H1 (cell line): ENCODE measurements around the gene VWCE. TPM values are rescaled to one million over a fixed set of nuclear protein-coding genes. Genes with fewer than 3 reads are reported as not detected.

Source experiments
- BCL11A ChIP-seq, 2 experiments: IDR thresholded peaks; one replicate each; pipeline ENCODE4 v1.6.1; 2011; ENCODE audit warnings: low read depth in 2 of 2, low read length in 2 of 2, mild to moderate bottlenecking in 2 of 2
- BRCA1 ChIP-seq: IDR thresholded peaks from 2 replicates; pipeline ENCODE4 v1.6.1; 2012; ENCODE audit warnings: low read depth, low read length, improper control_type of control experiment
- CHD1 ChIP-seq: IDR thresholded peaks from 2 replicates; pipeline ENCODE4 v1.6.1; 2012; ENCODE audit warnings: low read depth, low read length, improper control_type of control experiment
- CREB1 ChIP-seq: IDR thresholded peaks from 2 replicates; pipeline ENCODE4 v1.6.1; 2012; ENCODE audit warnings: inconsistent platforms
- CTBP2 ChIP-seq: IDR thresholded peaks from 2 replicates; pipeline ENCODE4 v1.7.0; 2011; ENCODE audit warnings: borderline replicate concordance, mild to moderate bottlenecking, moderate library complexity, mixed read lengths, low read length; ENCODE audit not compliant: insufficient read depth, insufficient read length
- EGR1 ChIP-seq: IDR thresholded peaks from 2 replicates; pipeline ENCODE4 v1.6.1; 2011; ENCODE audit warnings: low read depth, low read length, borderline replicate concordance
- JUN ChIP-seq: IDR thresholded peaks from 2 replicates; pipeline ENCODE4 v1.6.1; 2011; ENCODE audit warnings: low read depth, mild to moderate bottlenecking, improper control_type of control experiment, low read length
- JUND ChIP-seq: IDR thresholded peaks from 2 replicates; pipeline ENCODE4 v1.6.1; 2011; ENCODE audit warnings: mild to moderate bottlenecking, improper control_type of control experiment, low read length
- KDM5A ChIP-seq: fragments of 200-600 bp; IDR thresholded peaks from 2 replicates; pipeline ENCODE4 v1.7.1; 2012; ENCODE audit warnings: mild to moderate bottlenecking, low read length, inconsistent platforms, mixed read lengths
- NANOG ChIP-seq: IDR thresholded peaks from 2 replicates; pipeline ENCODE4 v1.6.1; 2011; ENCODE audit warnings: low read length, low read depth, mild to moderate bottlenecking, inconsistent platforms; ENCODE audit not compliant: insufficient read depth, poor library complexity, severe bottlenecking
- NRF1 ChIP-seq: IDR thresholded peaks from 2 replicates; pipeline ENCODE4 v1.6.1; 2011; ENCODE audit warnings: mild to moderate bottlenecking, low read depth, low read length, improper control_type of control experiment
- POLR2A ChIP-seq, 2 experiments: IDR thresholded peaks; 1 replicate in 1 of 2; 2 replicates in 1 of 2; pipeline ENCODE4 v1.6.1; 2011; ENCODE audit warnings: low read depth in 2 of 2, low read length in 2 of 2, mild to moderate bottlenecking in 2 of 2; ENCODE audit errors: control extremely low read depth in 1 of 2
- POU5F1 ChIP-seq: IDR thresholded peaks from 2 replicates; pipeline ENCODE4 v1.6.1; 2011; ENCODE audit warnings: low read depth, mild to moderate bottlenecking, low read length, moderate library complexity
- RBBP5 ChIP-seq: IDR thresholded peaks from 2 replicates; pipeline ENCODE4 v1.7.1; 2012; ENCODE audit warnings: low read depth, mild to moderate bottlenecking, inconsistent platforms, low read length, moderate library complexity, borderline replicate concordance
- SIN3A ChIP-seq, 2 experiments: IDR thresholded peaks in 1 of 2; conservative IDR thresholded peaks in 1 of 2; 2 replicates each; pipeline ENCODE4 v1.6.1; 2011 to 2012; ENCODE audit warnings: low read length in 2 of 2, improper control_type of control experiment in 1 of 2, low read depth in 1 of 2, mild to moderate bottlenecking in 1 of 2
- SP2 ChIP-seq: IDR thresholded peaks from 2 replicates; pipeline ENCODE4 v1.6.1; 2012; ENCODE audit warnings: mild to moderate bottlenecking, low read length, inconsistent platforms
- SP4 ChIP-seq: IDR thresholded peaks from 2 replicates; pipeline ENCODE4 v1.6.1; 2012; ENCODE audit warnings: low read length, inconsistent platforms
- SRF ChIP-seq: IDR thresholded peaks from 2 replicates; pipeline ENCODE4 v1.6.1; 2011; ENCODE audit warnings: mild to moderate bottlenecking, low read depth, low read length, moderate library complexity
- SUZ12 ChIP-seq: fragments of 200-600 bp; sonication (generic); IDR thresholded peaks from 2 replicates; pipeline ENCODE4 v1.6.1; 2012; ENCODE audit warnings: mild to moderate bottlenecking, inconsistent platforms, low read length, moderate library complexity, mixed read lengths
- TAF7 ChIP-seq: optimal IDR thresholded peaks from 2 replicates; pipeline ENCODE3; 2011; ENCODE audit warnings: low read depth, mild to moderate bottlenecking, inconsistent platforms, low read length, moderate library complexity, borderline replicate concordance
- TCF12 ChIP-seq: IDR thresholded peaks from 2 replicates; pipeline ENCODE4 v1.6.1; 2011; ENCODE audit warnings: low read depth, mild to moderate bottlenecking, low read length
- TEAD4 ChIP-seq: IDR thresholded peaks from 2 replicates; pipeline ENCODE4 v1.6.1; 2012; ENCODE audit warnings: low read depth, low read length, inconsistent platforms, mixed read lengths
- YY1 ChIP-seq: IDR thresholded peaks from 2 replicates; pipeline ENCODE4 v1.6.1; 2011; ENCODE audit warnings: low read depth, mild to moderate bottlenecking, low read length
- polyA plus RNA-seq, 7 experiments: library from polyadenylated mRNA; depleted of rRNA in 3 of 7; stranded (reverse) in 5 of 7; unstranded in 2 of 7; fragments of >200 nt in 5 of 7; fragments of 200-250 nt in 2 of 7; gene quantifications; 1 replicate in 5 of 7; 2 replicates in 1 of 7; 4 replicates in 1 of 7; pipeline versions ENCODE4 v1.2.1 to v1.2.3, GENCODE V29; 2011 to 2013; ENCODE audit warnings: missing spikeins in 2 of 7, mixed read lengths in 2 of 7
- total RNA-seq: library from RNA; stranded (reverse); fragmentation: NEBNext Ultra II Directional; extraction: Animal tissue kit (Norgen Biotek cat#: 25700); gene quantifications from 2 replicates; pipeline ENCODE4 v1.2.1, GENCODE V29; 2021

The VWCE gene
- total and polyA plus RNA-seq, 2 of the 8 experiments (the other 6 are each of a cell fraction or from before 2014, with no cell fraction given), result 9.5 to 12.3 TPM

GRCh38 chr11:61294717-61295595 lies at the start of gene VWCE (continued):
- TF ChIP-seq TEAD4 (no peak), KDM5A (no peak), TCF12 (no peak), SIN3A (conservative IDR thresholded peaks at IDR 0.05 in 1 of 2, IDR thresholded peaks at IDR 0.05 in 1 of 2; ENCODE audit: low read depth in 1 of 2, low read length in 2 of 2) (peak in 1 of 2 experiments; percentile 5; a peak in 1 of 4 replicates), POU5F1 (no peak), NRF1 (no peak), JUN (no peak), BCL11A (IDR thresholded peaks at IDR 0.05; ENCODE audit: low read depth in 2 of 2, low read length in 2 of 2) (no peak), SP4 (no peak), POLR2A (IDR thresholded peaks at IDR 0.05; ENCODE audit: control extremely low read depth in 1 of 2, low read depth in 2 of 2, low read length in 2 of 2) (peak in 1 of 2 experiments; percentile 26; a peak in 2 of 3 replicates), SUZ12 (peak; percentile 31; the same call in 1 of the 2 replicates), CHD1 (no peak), CREB1 (peak; percentile 54), EGR1 (no peak), RBBP5 (no peak; the same call in 1 of the 2 replicates), SP2 (no peak), BRCA1 (no peak), YY1 (no peak), CTBP2 (no peak), TAF7 (no peak), SRF (no peak), NANOG (no peak), JUND (no peak)
